H1 (cell line): ENCODE results near the gene HOXA11. TPM values are rescaled to one million over a fixed set of nuclear protein-coding genes. Genes with fewer than 3 reads are reported as not detected.

Source experiments
- CTCF ChIA-PET: fragments of 300-600 bp; sonication (Branson Sonifier 250); formaldehyde crosslinking; loops from one replicate; lab custom pipeline; 2021; ENCODE audit not compliant: partially characterized antibody; lab: Charles Lee
- POLR2A ChIA-PET: fragments of 300-600 bp; sonication (Branson Sonifier 250); formaldehyde crosslinking; loops from one replicate; lab custom pipeline; 2021; ENCODE audit warnings: inconsistent platforms; ENCODE audit not compliant: partially characterized antibody; lab: Charles Lee
- DNase-seq, 2 experiments: peaks; one replicate each; pipeline versions ENCODE4 v3.0.0 to v3.0.0-alpha.2; 2010 to 2022; ENCODE audit warnings: low spot score in 2 of 2, low read depth in 1 of 2, mixed read lengths in 1 of 2
- FAIRE-seq: peaks from 2 replicates; lab custom pipeline; 2011; peaks lifted over from hg19 to GRCh38; lab: Jason Lieb, UNC
- H2AFZ ChIP-seq: 2 replicates; pipeline ENCODE4 v1.8.1; 2012; ENCODE audit warnings: low read length, inconsistent platforms
- H2AK5ac ChIP-seq: 2 replicates; pipeline ENCODE4 v1.6.1; 2013; ENCODE audit warnings: low read depth, low read length
- H2BK120ac ChIP-seq: replicated peaks from 2 replicates; pipeline ENCODE3; 2013; ENCODE audit warnings: low read depth, low read length, inconsistent platforms
- H2BK12ac ChIP-seq: 2 replicates; pipeline ENCODE4 v1.6.1; 2013; ENCODE audit warnings: low read depth, low read length
- H2BK15ac ChIP-seq: 2 replicates; pipeline ENCODE4 v1.6.1; 2013; ENCODE audit warnings: low read length
- H2BK20ac ChIP-seq: 2 replicates; pipeline ENCODE4 v1.6.1; 2013; ENCODE audit warnings: low read length
- H2BK5ac ChIP-seq: 2 replicates; pipeline ENCODE4 v1.6.1; 2013; ENCODE audit warnings: low read depth, low read length
- H3K14ac ChIP-seq: 2 replicates; pipeline ENCODE4 v1.6.1; 2013; ENCODE audit warnings: inconsistent platforms; ENCODE audit not compliant: insufficient read length
- H3K18ac ChIP-seq: 2 replicates; pipeline ENCODE4 v1.6.1; 2013; ENCODE audit warnings: low read length; ENCODE audit errors: extremely low read depth
- H3K23ac ChIP-seq: 2 replicates; pipeline ENCODE4 v1.6.1; 2013; ENCODE audit warnings: inconsistent platforms; ENCODE audit not compliant: insufficient read length
- H3K23me2 ChIP-seq: 2 replicates; pipeline ENCODE4 v1.6.1; 2013; ENCODE audit warnings: low read depth, low read length
- H3K27ac ChIP-seq: 2 replicates; pipeline ENCODE4 v1.6.1; 2011; ENCODE audit warnings: low read depth, low read length, inconsistent platforms
- H3K27me3 ChIP-seq, 4 experiments: replicated peaks in 1 of 4; 1 replicate in 1 of 4; 2 replicates in 3 of 4; pipeline versions ENCODE4 v1.6.1 to v1.8.1; 2011 to 2013; ENCODE audit warnings: low read length in 3 of 4, mild to moderate bottlenecking in 3 of 4, inconsistent platforms in 2 of 4, mixed read lengths in 2 of 4, moderate library complexity in 1 of 4; ENCODE audit not compliant: control insufficient read depth in 3 of 4, insufficient read depth in 3 of 4; ENCODE audit errors: extremely low read depth in 1 of 4
- H3K36me3 ChIP-seq, 4 experiments: 2 replicates each; pipeline versions ENCODE4 v1.6.1 to v1.8.1; 2011 to 2013; ENCODE audit warnings: mild to moderate bottlenecking in 4 of 4, low read length in 3 of 4, moderate library complexity in 2 of 4, control low read depth in 1 of 4, inconsistent platforms in 1 of 4; ENCODE audit not compliant: insufficient read depth in 4 of 4, control insufficient read depth in 2 of 4
- H3K4ac ChIP-seq: replicated peaks from 2 replicates; pipeline ENCODE3; 2013; ENCODE audit warnings: low read length, low read depth, mixed read lengths, inconsistent platforms; ENCODE audit not compliant: insufficient read length
- H3K4me1 ChIP-seq, 4 experiments: replicated peaks in 1 of 4; 1 replicate in 1 of 4; 2 replicates in 3 of 4; pipeline versions ENCODE4 v1.6.1 to v1.8.1; 2011 to 2013; ENCODE audit warnings: low read length in 3 of 4, inconsistent platforms in 2 of 4, mixed read lengths in 1 of 4; ENCODE audit not compliant: insufficient read depth in 4 of 4, control insufficient read depth in 3 of 4
- H3K4me2 ChIP-seq, 2 experiments: 2 replicates each; pipeline versions ENCODE4 v1.6.1 to v1.8.1; 2011 to 2013; ENCODE audit warnings: low read depth in 2 of 2, low read length in 2 of 2, control low read depth in 1 of 2, inconsistent platforms in 1 of 2, mild to moderate bottlenecking in 1 of 2; ENCODE audit not compliant: insufficient read depth in 1 of 2
- H3K4me3 ChIP-seq, 4 experiments: fragments of 200-600, 300-600 bp in 1 of 4; sonication (generic), shearing (Covaris generic), sonication (Bioruptor Twin) in 1 of 4; 2 replicates each; pipeline versions ENCODE4 v1.5.1 to v1.8.1; 2011 to 2016; ENCODE audit warnings: low read length in 4 of 4, low read depth in 3 of 4, control low read depth in 2 of 4, inconsistent platforms in 2 of 4, mild to moderate bottlenecking in 2 of 4, mixed read lengths in 1 of 4, moderate library complexity in 1 of 4; ENCODE audit not compliant: insufficient read depth in 2 of 4; ENCODE audit errors: extremely low read depth in 1 of 4
- H3K56ac ChIP-seq: replicated peaks from 2 replicates; pipeline ENCODE3; 2013; ENCODE audit warnings: low read depth, mild to moderate bottlenecking, mixed read lengths, low read length, inconsistent platforms; ENCODE audit not compliant: insufficient read length
- H3K79me1 ChIP-seq: 2 replicates; pipeline ENCODE4 v1.6.1; 2013; ENCODE audit warnings: low read depth, low read length, control low read depth
- H3K79me2 ChIP-seq, 2 experiments: 2 replicates each; pipeline versions ENCODE4 v1.6.1 to v1.8.1; 2012 to 2013; ENCODE audit warnings: low read length in 2 of 2, mild to moderate bottlenecking in 2 of 2, inconsistent platforms in 1 of 2; ENCODE audit not compliant: insufficient read depth in 2 of 2, control insufficient read depth in 1 of 2
- H3K9ac ChIP-seq, 4 experiments: replicated peaks in 1 of 4; 1 replicate in 1 of 4; 2 replicates in 3 of 4; pipeline versions ENCODE4 v1.6.1 to v1.8.1; 2011 to 2013; ENCODE audit warnings: low read depth in 3 of 4, low read length in 3 of 4, control low read depth in 2 of 4, mild to moderate bottlenecking in 2 of 4, moderate library complexity in 2 of 4, inconsistent platforms in 1 of 4; ENCODE audit errors: extremely low read depth in 1 of 4
- H3K9me3 ChIP-seq, 2 experiments: 2 replicates each; pipeline versions ENCODE4 v1.6.1 to v1.8.1; 2012 to 2013; ENCODE audit warnings: mild to moderate bottlenecking in 2 of 2, moderate library complexity in 2 of 2, control low read depth in 1 of 2, inconsistent platforms in 1 of 2, low read depth in 1 of 2, low read length in 1 of 2, mixed read lengths in 1 of 2; ENCODE audit not compliant: insufficient read depth in 2 of 2
- H4K20me1 ChIP-seq, 2 experiments: replicated peaks in 1 of 2; 2 replicates each; pipeline versions ENCODE3 to v1.8.1; 2011 to 2013; ENCODE audit warnings: inconsistent platforms in 2 of 2, low read length in 2 of 2, mild to moderate bottlenecking in 1 of 2; ENCODE audit not compliant: insufficient read depth in 2 of 2, control insufficient read depth in 1 of 2
- H4K5ac ChIP-seq: 2 replicates; pipeline ENCODE4 v1.6.1; 2013; ENCODE audit warnings: low read length, low read depth, mixed read lengths, inconsistent platforms; ENCODE audit not compliant: insufficient read length
- H4K8ac ChIP-seq: 2 replicates; pipeline ENCODE4 v1.8.0; 2013; ENCODE audit warnings: mild to moderate bottlenecking, moderate library complexity, low read length, inconsistent platforms; ENCODE audit not compliant: insufficient read depth; ENCODE audit errors: extremely low read depth
- H4K91ac ChIP-seq: replicated peaks from 2 replicates; pipeline ENCODE3; 2013; ENCODE audit warnings: low read length, mixed read lengths, inconsistent platforms; ENCODE audit not compliant: insufficient read length
- BACH1 ChIP-seq: IDR thresholded peaks from 2 replicates; pipeline ENCODE4 v1.6.1; 2012; ENCODE audit warnings: low read length, improper control_type of control experiment
- CBX5 ChIP-seq: fragments of 300-800, 300-1000 bp; sonication (generic); IDR thresholded peaks from 2 replicates; pipeline ENCODE4 v1.7.1; 2016; ENCODE audit warnings: antibody characterized with exemption, low read length, low read depth
- EGR1 ChIP-seq: IDR thresholded peaks from 2 replicates; pipeline ENCODE4 v1.6.1; 2011; ENCODE audit warnings: low read depth, low read length, borderline replicate concordance
- NRF1 ChIP-seq: IDR thresholded peaks from 2 replicates; pipeline ENCODE4 v1.6.1; 2011; ENCODE audit warnings: mild to moderate bottlenecking, low read depth, low read length, improper control_type of control experiment
- RNF2 ChIP-seq: fragments of 200-900, 300-1000 bp; sonication (generic); IDR thresholded peaks from 2 replicates; pipeline ENCODE4 v1.7.1; 2016; ENCODE audit warnings: borderline replicate concordance, low read depth, mild to moderate bottlenecking, antibody characterized with exemption, low read length; ENCODE audit not compliant: poor library complexity, severe bottlenecking; ENCODE audit errors: missing control alignments
- RXRA ChIP-seq: IDR thresholded peaks from 2 replicates; pipeline ENCODE4 v1.6.1; 2011; ENCODE audit warnings: low read depth, mild to moderate bottlenecking, low read length, moderate library complexity; ENCODE audit not compliant: insufficient read depth
- SIRT6 ChIP-seq: IDR thresholded peaks from one replicate; pipeline ENCODE4 v1.7.1; 2012; ENCODE audit warnings: low read length, inconsistent platforms
- SP4 ChIP-seq: IDR thresholded peaks from 2 replicates; pipeline ENCODE4 v1.6.1; 2012; ENCODE audit warnings: low read length, inconsistent platforms
- SUZ12 ChIP-seq: fragments of 200-600 bp; sonication (generic); IDR thresholded peaks from 2 replicates; pipeline ENCODE4 v1.6.1; 2012; ENCODE audit warnings: mild to moderate bottlenecking, inconsistent platforms, low read length, moderate library complexity, mixed read lengths
- TEAD4 ChIP-seq: IDR thresholded peaks from 2 replicates; pipeline ENCODE4 v1.6.1; 2012; ENCODE audit warnings: low read depth, low read length, inconsistent platforms, mixed read lengths
- WGBS, 2 experiments: shearing (Covaris generic) in 1 of 2; methylation state at CpG; one replicate each; pipeline versions ENCODE4 v1.1.6 to v1.1.7; 2013 to 2015; ENCODE audit warnings: low lambda C conversion rate in 2 of 2, mixed read lengths in 2 of 2, inconsistent platforms in 1 of 2, low coverage in 1 of 2, missing lambda C conversion rate in 1 of 2; ENCODE audit not compliant: insufficient replicate concordance in 2 of 2, insufficient coverage in 1 of 2, insufficient read length in 1 of 2; ENCODE audit errors: extremely low coverage in 1 of 2, missing lambda C conversion rate in 1 of 2; 5-methylcytosine and 5-hydroxymethylcytosine counted together
- polyA plus RNA-seq, 7 experiments: library from polyadenylated mRNA; depleted of rRNA in 3 of 7; stranded (reverse) in 5 of 7; unstranded in 2 of 7; fragments of >200 nt in 5 of 7; fragments of 200-250 nt in 2 of 7; gene quantifications; 1 replicate in 5 of 7; 2 replicates in 1 of 7; 4 replicates in 1 of 7; pipeline versions ENCODE4 v1.2.1 to v1.2.3, GENCODE V29; 2011 to 2013; ENCODE audit warnings: missing spikeins in 2 of 7, mixed read lengths in 2 of 7
- total RNA-seq: library from RNA; stranded (reverse); fragmentation: NEBNext Ultra II Directional; extraction: Animal tissue kit (Norgen Biotek cat#: 25700); gene quantifications from 2 replicates; pipeline ENCODE4 v1.2.1, GENCODE V29; 2021
- TF ChIP-seq, protein P1 (sequence below): IDR thresholded peaks from 2 replicates; pipeline ENCODE4 v1.6.1; 2011; ENCODE audit warnings: low read depth, mild to moderate bottlenecking, low read length; ENCODE audit not compliant: insufficient read depth

The HOXA11 gene
- total and polyA plus RNA-seq, 2 of the 8 experiments (the other 6 are each of a cell fraction or from before 2014, with no cell fraction given): not detected

GRCh38 chr7:27148031-27148755 lies 36.8 kb downstream of the HOXA11 start:
- H3K27ac ChIP-seq: no peak overlapping the region
- H3K23me2 ChIP-seq: peaks cover 6% of the 10 kb centered on the region
- no peak overlapping the region for H4K5ac ChIP-seq
- no peak for TF ChIP-seq RXRA
- TF ChIP-seq, protein P1, sequence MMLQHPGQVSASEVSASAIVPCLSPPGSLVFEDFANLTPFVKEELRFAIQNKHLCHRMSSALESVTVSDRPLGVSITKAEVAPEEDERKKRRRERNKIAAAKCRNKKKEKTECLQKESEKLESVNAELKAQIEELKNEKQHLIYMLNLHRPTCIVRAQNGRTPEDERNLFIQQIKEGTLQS: no peak
- TF ChIP-seq TEAD4: no peak
- no peak for TF ChIP-seq SIRT6
- TF ChIP-seq BACH1: no peak
- TF ChIP-seq RNF2: peak; percentile 85
- TF ChIP-seq EGR1: no peak
- TF ChIP-seq SP4: no peak
- TF ChIP-seq SUZ12: peak; percentile 48
- TF ChIP-seq CBX5: no peak
- TF ChIP-seq NRF1: no peak

More at GRCh38 chr7:27148031-27148755, 36.8 kb downstream of the HOXA11 start:
- DNase-seq: peak in 1 of 2 experiments; percentile 57
- H3K4me3 ChIP-seq: peak overlapping the region in 1 of 4 experiments; percentile 42; a peak in 2 of 8 replicates
- peaks cover 96 to 100% (median 99%) of the 10 kb centered on the region in 4 experiments for H3K27me3 ChIP-seq
- no peaks in the 10 kb centered on the region for H3K79me2 ChIP-seq
- no peak overlapping the region for H3K4ac ChIP-seq
- H3K23ac ChIP-seq: no peak overlapping the region
- ChIA-PET CTCF (interaction anchor here (0.7 to 12.5 kb wide), 11 partner anchors 9 to 779 kb away, joined by 3 to 123 read pairs (median 5); partner anchors contain the start of genes HOXA1 and HOXA7), POLR2A (no interaction called here)
- H3K9ac ChIP-seq: no peak overlapping the region
- H2AK5ac ChIP-seq: 0 out of 2 replicates have a peak overlapping the region, but pooled peaks have one; percentile 10
- no peak overlapping the region for H2BK5ac ChIP-seq
- peaks cover 0 to 6% (median 3%) of the 10 kb centered on the region in 4 experiments; a peak in 3 of 7 replicates for H3K4me1 ChIP-seq
- FAIRE-seq: no peak
- no peak overlapping the region for H2BK120ac ChIP-seq
- WGBS, 2 experiments: 17% methylated on average over 28 of the region's 28 CpGs; no CpG with 5 or more reads in 1 of the 2 experiments
- H4K8ac ChIP-seq: no peak overlapping the region
- no peak overlapping the region for H2AFZ ChIP-seq
- no peak overlapping the region for H3K14ac ChIP-seq
- H3K4me2 ChIP-seq: peak overlapping the region; percentile 29 to 40; a peak in 2 of 4 replicates
- H3K56ac ChIP-seq: no peak overlapping the region
- H3K36me3 ChIP-seq: peaks cover 0 to under 1% (median 0%) of the 10 kb centered on the region in 4 experiments; a peak in 1 of 8 replicates
- H4K20me1 ChIP-seq: peaks cover 27 to 35% of the 10 kb centered on the region in 2 experiments
- H3K79me1 ChIP-seq: no peaks in the 10 kb centered on the region
- H2BK20ac ChIP-seq: no peak overlapping the region
- no peak overlapping the region for H2BK12ac ChIP-seq
- H2BK15ac ChIP-seq: no peak overlapping the region
- no peak overlapping the region for H3K18ac ChIP-seq
- no peak overlapping the region for H4K91ac ChIP-seq
- peaks cover 0 to 3% of the 10 kb centered on the region in 2 experiments; a peak in 1 of 4 replicates for H3K9me3 ChIP-seq
